GM18873 (cell line): ENCODE data around the gene FRMD3.

Source experiments
- ATAC-seq: cut with Tn5 transposase; IDR thresholded peaks from one replicate; pipeline ENCODE4 v1.9.1; 2021; ENCODE audit warnings: mild to moderate bottlenecking, moderate library complexity, moderate number of reproducible peaks; ENCODE audit not compliant: unreplicated experiment, low FRiP score

FRMD3 gene

GRCh38 chr9:83296123-83296522 is 242.1 kb downstream of the FRMD3 start:
- ATAC-seq = no peak

- ATAC-seq = no peak
These were observed 243.4 kb downstream of the FRMD3 start for GRCh38 chr9:83294816-83295215.

- no peak for ATAC-seq
These were observed 247.0 kb downstream of the FRMD3 start for GRCh38 chr9:83291196-83291595.

- ATAC-seq = no peak
These were observed 247.5 kb downstream of the FRMD3 start for GRCh38 chr9:83290692-83291091.

GRCh38 chr9:83287021-83287420 is 251.2 kb downstream of the FRMD3 start:
- ATAC-seq = no peak

- ATAC-seq = no peak
These were observed 252.6 kb downstream of the FRMD3 start for GRCh38 chr9:83285445-83286225.

GRCh38 chr9:83284746-83285145 is 253.5 kb downstream of the FRMD3 start:
- no peak for ATAC-seq

GRCh38 chr9:83283528-83283927 is 254.7 kb downstream of the FRMD3 start:
- no peak for ATAC-seq

- ATAC-seq = no peak
These were observed 256.6 kb downstream of the FRMD3 start for GRCh38 chr9:83281306-83282255.

GRCh38 chr9:83280790-83281189 is 257.4 kb downstream of the FRMD3 start:
- no peak for ATAC-seq

GRCh38 chr9:83280268-83280667 is 257.9 kb downstream of the FRMD3 start:
- ATAC-seq = no peak

- ATAC-seq = no peak
These were observed 263.4 kb downstream of the FRMD3 start for GRCh38 chr9:83274787-83275186.

GRCh38 chr9:83271665-83272071 is 266.5 kb downstream of the FRMD3 start:
- no peak for ATAC-seq

- ATAC-seq = no peak
These were observed 268.1 kb downstream of the FRMD3 start for GRCh38 chr9:83270116-83270515.

- ATAC-seq = no peak
These were observed 270.5 kb downstream of the FRMD3 start for GRCh38 chr9:83267741-83268140.

- no peak for ATAC-seq
These were observed 271.3 kb downstream of the FRMD3 start for GRCh38 chr9:83266666-83267496.

GRCh38 chr9:83266331-83266665 is 271.9 kb downstream of the FRMD3 start:
- no peak for ATAC-seq

- ATAC-seq = no peak
These were observed 273.9 kb downstream of the FRMD3 start for GRCh38 chr9:83264315-83264714.

- no peak for ATAC-seq
These were observed 278.6 kb downstream of the FRMD3 start for GRCh38 chr9:83259558-83259957.

GRCh38 chr9:83257937-83258891 is 280.0 kb downstream of the FRMD3 start:
- ATAC-seq = no peak
